HS-5 (cell line): Measurements from ENCODE around the gene CYP4F11.
"Not testable (repeated sequence)": the region's sequence is repeated elsewhere in the genome, so short reads cannot be mapped to it uniquely, and the experiment has no call there.

Experiments
- DNase-seq: peaks from one replicate; pipeline ENCODE4 v3.0.0-alpha.2; 2012; ENCODE audit warnings: low read depth

The CYP4F11 gene

GRCh38 chr19:15922021-15922420 lies 12.3 kb downstream of the CYP4F11 start:
- no peak for DNase-seq

DNA sequence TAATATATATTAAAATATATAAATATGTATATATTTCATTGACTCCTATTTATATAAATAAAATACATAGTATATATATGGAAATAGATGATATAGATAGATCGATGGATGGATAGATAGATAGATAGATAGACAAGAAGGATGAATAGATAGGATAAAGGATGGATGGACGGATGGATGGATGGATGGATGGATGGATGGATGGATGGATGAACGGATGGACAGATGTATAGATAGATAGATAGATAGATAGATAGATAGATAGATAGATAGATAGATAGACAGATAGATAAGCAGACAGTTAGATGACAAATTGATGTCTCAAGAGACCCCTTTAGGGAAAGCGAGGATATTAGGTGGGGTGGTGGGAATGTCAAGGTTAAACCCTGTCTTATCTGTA lies 15.1 kb downstream of the CYP4F11 start:
- no peak for DNase-seq

DNA sequence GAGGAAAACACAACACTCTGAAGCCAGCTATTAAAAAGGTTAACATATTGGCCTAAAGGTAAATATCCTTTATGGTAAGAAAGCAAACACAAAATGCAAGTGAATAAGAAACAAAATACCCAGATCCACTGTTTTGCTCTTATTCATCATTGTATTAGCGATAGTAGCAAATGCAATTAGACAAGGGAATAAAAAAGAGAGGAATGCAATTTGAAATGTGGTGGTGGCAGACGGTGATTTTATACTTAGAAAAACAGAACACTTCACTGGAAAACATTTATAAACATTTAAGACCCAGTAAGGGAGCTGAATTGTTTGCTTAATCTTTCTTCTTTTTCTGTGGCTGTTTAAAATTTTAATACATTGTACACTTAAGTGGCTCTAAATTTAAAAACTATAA lies 19.2 kb downstream of the CYP4F11 start:
- DNase-seq: no peak

DNA sequence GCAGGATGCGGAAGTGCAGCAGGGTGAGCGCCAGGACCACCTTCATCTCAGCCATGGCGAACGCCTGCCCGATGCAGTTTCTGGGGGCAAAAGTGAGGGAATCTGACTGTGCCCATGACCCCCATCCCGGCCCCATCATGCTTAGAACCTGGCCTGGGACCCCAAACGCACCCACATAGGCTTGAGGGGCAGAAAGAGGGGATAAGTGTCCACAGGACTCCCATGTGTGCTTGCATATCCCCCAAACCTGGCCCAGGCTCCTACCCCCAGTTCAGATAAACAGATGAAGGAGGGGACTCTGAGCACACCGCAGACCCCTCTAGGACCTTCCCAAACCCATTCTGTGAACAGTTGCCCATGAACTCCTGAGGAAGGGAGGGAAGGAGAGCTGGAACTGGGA lies 20.5 kb downstream of the CYP4F11 start:
- DNase-seq: no peak

- no peak for DNase-seq
These were observed 20.9 kb downstream of the CYP4F11 start for GRCh38 chr19:15913384-15913783.

- DNase-seq: no peak
These were observed 22.6 kb downstream of the CYP4F11 start for GRCh38 chr19:15911599-15912235.

DNA sequence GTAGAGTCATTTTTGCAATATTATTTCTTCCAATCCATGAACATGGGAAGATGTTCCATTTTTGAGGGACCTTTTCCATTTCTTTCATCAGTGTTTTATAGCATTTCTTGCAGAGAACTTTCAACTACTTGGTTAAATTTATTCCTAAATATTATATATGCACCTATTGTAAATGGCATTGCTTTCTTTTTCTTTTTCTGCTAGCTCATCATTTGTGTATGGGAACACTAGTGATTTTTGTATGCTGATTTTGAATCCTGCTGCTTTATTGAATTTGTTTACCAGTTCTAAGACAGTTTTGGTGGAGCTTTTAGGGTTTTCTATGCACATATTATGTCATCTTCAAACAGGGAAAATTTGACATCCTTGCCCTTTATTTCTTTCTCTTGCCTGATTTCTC lies 29.3 kb downstream of the CYP4F11 start:
- DNase-seq: no peak

DNA sequence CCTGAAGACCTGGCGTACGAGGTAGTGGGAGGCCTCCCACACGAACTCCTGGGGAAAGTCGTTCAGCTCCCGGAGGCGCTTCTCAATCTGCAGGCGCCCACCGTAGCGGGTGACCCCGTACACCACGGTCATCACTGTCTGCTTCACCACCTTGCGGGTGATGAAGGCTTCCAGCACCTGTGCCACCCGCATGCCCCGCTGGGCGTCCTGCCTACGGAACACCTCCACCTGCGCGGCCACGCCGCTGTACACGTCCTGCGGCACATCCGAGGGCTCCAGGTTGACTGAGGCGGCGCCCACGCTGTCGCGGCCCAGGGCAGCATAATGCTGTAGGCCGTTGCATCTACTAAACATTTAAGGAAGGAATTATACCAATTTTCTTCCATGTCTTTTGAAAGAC lies 31.4 kb downstream of the CYP4F11 start:
- DNase-seq: not testable (repeated sequence)

DNA sequence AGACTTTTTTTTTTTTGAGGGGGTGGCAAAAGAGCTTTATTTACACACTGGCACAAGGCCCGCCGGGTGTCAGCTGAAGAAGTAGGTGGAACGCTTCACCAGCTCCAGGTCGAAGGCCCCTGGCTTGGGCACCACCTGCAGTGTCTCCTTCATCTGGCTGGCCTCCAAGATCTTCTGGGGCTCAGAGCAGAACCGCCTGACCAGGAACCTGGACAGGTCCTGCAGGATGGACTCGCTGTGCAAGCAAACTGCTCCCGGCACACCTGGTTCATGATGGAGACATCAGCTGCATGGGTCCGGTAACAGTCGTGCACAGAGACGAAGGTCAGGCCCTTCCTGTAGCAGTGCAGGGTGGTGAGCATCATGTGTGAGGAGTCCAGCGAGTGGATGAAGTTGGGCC lies 32.1 kb downstream of the CYP4F11 start:
- DNase-seq: no peak

- no peak for DNase-seq
These were observed 33.8 kb downstream of the CYP4F11 start for GRCh38 chr19:15900504-15900903.

GRCh38 chr19:15900032-15900431 lies 34.3 kb downstream of the CYP4F11 start:
- not testable (repeated sequence) for DNase-seq

GRCh38 chr19:15899561-15899960 lies 34.8 kb downstream of the CYP4F11 start:
- not testable (repeated sequence) for DNase-seq

GRCh38 chr19:15897738-15898276 lies 36.5 kb downstream of the CYP4F11 start, which contains the start of gene CYP4F2:
TSS of gene CYP4F2 (minus strand) at chr19:15898074. CDS start at chr19:15897611, 463 bp downstream.
- no peak for DNase-seq

DNA sequence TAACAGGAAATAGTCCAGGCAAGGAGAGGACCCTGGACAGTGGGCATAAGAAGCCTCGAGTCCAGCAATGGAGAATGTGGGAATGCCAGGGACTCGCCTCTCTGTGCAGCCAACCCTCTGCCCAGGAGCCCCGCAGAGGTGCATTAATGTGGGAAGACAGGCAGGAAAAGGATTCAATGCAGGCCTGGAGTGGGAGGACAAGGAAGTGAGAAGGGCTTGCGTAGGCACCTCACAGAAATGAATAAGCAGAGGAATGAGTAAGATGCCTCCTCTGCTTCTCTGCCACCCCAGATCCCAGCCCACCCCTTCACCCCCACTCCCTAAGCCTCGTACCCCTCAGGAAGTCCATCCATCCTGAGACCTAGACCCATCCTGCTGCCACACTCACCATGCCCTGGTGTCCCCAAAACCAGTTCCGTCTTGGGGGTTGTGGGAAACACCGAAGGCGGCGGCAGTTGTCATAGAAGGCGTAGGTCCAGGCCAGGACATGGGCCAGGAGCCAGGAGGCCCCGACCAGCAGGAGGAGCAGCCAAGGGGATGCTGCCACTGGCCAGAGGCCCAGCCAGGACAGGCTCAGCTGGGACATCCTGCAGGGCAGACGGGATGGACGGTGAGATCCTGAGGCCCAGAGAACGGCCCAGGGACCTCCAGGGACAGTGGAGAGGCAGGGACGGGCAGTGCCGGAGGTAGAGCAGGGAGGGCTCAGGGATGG lies 37.1 kb downstream of the CYP4F11 start:
- DNase-seq: no peak

DNA sequence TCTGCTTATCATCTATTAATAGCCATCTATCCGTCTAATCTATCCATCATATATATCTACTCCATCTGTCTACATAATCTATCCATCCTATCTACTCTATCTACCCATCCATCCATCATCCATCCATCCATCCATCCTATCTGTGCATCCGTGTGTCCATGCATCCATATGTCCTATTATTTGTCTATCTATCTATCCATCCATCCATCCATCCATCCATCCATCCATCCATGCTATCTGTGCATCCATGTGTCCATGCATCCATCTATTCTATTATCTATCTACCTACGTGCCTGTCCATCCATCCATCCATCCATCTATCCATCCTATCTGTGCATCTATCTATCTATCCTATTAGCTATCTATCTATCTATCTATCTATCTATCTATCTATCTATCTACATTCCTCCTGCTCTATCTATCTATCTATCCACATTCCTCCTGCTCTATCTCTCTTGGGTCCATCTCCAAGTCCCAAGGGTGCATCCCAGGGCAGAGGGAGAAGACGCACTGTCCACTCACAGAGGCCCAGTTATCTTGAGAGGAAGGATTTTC lies 38.4 kb downstream of the CYP4F11 start:
- DNase-seq: no peak

DNA sequence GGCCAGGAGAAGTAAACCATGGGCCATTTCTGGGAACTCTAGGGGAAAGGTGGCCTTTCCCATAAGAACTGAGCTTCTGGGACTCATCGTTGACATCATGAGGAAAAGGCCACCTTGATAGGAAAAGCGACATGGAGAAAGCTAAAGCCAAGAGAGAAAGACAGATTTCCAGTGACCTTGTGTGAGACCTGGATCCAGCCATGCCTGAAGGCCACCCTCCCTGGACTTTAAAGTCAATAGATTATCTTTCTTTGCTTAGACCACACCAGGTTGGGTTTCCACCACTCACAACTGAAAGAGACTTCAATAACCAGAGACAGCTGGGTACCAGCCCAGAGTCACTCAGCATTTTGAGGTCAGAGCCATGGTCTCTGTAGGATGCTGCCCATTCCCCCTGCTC lies 40.0 kb downstream of the CYP4F11 start:
- DNase-seq: no peak

DNA sequence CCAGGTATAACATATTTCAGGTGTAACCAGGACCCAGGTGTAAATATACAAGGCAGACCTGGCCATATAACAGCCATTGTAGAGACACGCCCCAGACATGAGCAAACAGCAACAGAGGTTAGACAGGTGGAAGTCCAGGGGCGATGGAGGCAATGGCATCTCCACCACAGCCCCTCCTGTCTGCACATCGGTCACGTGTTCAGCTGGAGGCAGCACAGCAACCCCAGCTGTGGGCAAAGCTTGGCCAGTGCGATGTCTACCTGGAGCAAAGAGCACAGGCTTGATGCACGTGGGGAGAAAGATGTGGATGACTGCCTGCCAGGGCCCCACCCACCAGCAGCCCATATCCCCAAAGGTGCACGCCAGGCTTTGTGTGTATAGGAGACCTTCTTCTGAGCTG lies 40.9 kb downstream of the CYP4F11 start:
- DNase-seq: no peak

DNA sequence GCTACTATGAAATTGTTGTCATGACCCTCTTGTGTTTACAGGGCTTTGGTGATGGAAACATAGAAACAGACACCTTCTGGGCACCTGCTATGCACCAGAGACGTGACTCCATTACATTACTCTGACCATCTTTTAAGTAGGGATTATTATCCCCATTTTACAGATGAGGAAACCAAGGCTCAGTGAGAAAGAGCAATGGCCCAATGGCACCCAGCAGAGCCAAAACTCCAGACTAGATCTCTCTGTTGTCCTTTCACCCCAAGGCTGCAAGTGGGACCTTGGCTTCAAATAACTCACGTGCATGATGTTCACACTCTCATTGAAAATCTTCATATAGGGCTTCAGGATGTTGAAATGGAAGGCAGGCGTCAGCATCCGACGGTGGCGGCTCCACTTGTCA lies 42.3 kb downstream of the CYP4F11 start:
- no peak for DNase-seq

GRCh38 chr19:15891434-15891833 lies 42.9 kb downstream of the CYP4F11 start:
- DNase-seq: no peak

GRCh38 chr19:15889339-15889738 lies 45.0 kb downstream of the CYP4F11 start:
- DNase-seq: not testable (repeated sequence)

DNA sequence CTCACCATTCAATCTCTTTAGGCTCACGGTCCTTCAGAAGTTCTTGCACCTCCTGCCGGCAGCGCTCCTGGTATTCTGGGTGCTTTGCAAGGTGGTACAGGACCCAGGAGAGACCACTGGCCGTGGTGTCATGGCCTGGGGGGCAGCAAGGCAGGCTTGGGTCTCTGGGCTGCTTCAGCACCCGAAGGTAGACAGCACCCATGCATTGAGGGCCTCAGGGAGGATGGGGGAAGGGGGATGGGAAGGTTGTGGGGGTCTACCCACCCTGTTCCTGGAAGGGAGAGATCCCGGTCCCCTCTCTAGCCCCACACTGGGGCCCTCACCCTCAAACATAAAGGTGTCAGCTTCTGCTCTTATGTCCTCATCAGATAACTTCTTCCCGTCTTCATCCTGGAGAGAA lies 48.4 kb downstream of the CYP4F11 start:
- DNase-seq: no peak

DNA sequence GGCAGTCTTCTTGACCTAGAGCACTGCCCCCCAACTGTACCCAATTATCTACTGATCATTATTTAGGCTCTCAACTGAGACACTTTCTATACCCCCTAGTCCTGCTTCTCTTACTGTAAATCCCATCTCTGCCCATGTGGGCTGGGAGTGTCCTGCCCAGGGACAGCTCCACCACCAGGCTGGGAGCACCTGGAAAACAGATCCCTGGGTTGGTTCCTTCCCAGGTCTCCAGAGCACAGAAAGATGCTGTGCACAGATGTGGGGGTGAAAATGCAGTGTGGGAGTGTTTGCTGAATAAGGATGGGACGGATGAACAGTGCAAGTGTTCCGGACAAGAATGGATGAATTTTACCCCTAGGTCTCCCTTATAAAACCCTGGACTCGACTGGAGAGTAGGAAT lies 49.2 kb downstream of the CYP4F11 start:
- DNase-seq: no peak

- DNase-seq: not testable (repeated sequence)
These were observed 51.0 kb downstream of the CYP4F11 start for GRCh38 chr19:15883329-15883728.
